CD4-positive, alpha-beta T cell treated with Interleukin-10 for 1 hour (primary cell): ENCODE measurements around the gene BPIFB1.

Source experiments
- DNase-seq: peaks from one replicate; pipeline ENCODE4 v3.0.0-alpha.2; 2020

BPIFB1 gene

DNA sequence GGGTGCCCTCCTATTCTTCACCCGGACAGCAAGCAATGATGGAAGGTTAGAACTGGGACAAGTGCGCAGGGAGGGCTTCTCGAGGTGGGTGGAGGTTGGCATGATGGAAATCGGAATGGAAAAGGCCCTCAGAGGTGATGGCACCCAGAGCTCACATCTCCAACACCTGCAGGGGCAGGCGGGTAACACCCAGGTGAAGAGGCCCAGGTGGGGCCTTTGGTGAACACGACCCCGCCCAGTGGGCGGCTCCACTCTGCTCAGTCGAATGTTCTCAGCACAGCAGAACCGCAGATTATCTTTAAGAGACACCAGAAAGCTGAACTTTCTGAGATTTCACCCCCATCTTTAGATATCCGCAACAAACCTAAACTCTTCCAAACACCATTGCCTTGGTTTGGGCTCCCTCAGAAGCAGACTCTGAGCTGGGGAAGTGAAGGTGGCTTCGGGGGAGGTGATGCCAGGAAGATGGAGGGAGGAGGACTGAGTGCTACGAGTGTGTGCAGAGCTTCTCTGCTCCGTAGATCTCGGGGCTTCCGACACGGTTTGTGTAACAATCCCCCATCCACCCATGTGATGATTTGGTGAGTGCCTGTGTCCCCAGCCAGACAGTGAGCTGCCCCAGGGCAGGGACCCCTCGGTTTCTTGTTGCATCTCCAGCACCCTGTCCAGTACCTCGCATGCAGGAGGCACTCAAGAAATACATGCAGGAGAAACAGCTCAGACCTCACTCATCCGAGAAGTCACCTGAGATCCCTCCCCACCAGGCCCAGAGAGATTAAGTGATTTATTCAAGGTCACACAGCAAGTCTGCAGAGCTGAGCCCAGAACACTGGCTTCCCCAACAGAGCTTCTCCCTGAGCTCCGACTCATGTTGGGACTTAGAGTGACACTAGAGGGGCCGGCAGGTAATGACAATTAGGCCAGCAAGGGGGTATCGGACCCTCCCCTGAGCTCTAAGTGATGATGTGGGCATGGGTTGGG is 45.4 kb downstream of the BPIFB1 start:
- DNase-seq = no peak

GRCh38 chr20:33332905-33333456 is 50.0 kb downstream of the BPIFB1 start:
- no peak for DNase-seq

- DNase-seq = no peak
Measured at GRCh38 chr20:33333616-33334015, 50.6 kb downstream of the BPIFB1 start.

GRCh38 chr20:33334111-33334510 is 51.1 kb downstream of the BPIFB1 start:
- no peak for DNase-seq

DNA sequence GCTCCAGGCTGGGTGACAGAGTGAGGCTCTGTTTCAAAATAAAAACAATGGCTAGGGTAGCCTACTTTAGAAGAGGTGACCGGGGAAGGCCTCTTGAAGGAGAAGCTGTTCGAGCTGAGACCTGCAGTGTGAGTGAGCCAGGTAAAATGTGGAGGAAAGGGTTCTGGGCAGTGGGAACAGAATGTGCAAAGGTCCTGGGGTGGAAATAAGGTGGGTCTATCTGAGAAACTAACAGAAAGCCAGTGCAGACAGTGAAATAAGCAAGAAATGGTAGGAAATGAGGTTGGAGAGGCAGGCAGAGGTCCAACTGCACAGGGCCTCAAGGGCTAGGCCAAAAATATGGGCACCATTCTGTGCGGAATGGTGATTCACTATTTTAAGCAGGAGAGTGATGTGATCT is 53.4 kb downstream of the BPIFB1 start:
- no peak for DNase-seq

DNA sequence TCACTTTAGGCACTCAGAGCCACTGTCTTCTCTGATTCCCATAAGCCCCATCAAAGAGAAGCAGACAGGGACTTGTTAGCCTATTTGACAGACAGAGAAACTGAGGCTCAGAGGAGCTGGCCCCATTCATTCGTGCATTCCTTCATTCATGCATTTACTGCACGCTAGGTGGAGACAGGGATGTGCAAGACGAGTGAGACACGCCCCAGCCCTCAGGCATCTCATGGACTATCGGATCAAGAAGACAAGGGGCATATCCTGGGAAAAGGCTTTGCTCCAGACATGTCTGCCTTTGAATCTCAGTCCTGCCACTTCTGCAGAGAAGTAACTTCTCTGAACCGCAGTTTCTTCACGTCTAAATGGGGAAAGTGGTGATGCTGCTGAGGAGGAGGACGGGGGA is 54.1 kb downstream of the BPIFB1 start:
- DNase-seq = no peak

DNA sequence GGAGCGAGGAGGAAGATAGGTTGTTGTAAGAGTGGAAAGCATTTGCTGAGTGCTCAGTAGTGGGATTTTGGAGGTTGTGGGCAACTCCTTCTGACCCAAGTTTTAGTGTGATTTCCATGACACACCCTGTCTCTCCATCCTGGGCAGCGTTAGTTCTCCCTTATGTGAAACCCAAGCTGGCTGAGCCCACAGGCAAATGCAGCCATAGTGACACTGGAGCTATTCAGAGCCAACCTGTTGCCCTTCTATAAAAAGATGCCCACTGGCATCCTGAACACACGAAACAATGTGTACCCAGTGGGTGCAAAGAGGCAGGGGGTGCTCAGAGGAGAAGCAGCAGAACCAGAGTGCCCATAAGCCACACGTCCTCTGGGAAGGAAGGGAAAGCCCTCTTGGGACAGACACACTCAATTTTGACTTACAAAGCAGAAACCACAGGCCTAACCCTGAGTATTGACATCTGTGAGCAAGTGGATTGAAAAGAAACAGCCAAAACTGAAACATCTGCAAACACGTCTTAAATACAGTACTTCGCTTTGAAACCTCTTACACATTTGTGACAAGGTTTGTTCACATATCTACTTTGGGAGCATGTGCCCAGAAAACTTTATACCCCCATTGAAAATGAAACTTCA is 54.6 kb downstream of the BPIFB1 start:
- no peak for DNase-seq

GRCh38 chr20:33338467-33339258 is 55.6 kb downstream of the BPIFB1 start:
- no peak for DNase-seq

GRCh38 chr20:33339515-33340058 is 56.6 kb downstream of the BPIFB1 start:
- no peak for DNase-seq

- DNase-seq = no peak
Measured at GRCh38 chr20:33343521-33343920, 60.5 kb downstream of the BPIFB1 start.

- DNase-seq = no peak
Measured at GRCh38 chr20:33345342-33345741, 62.3 kb downstream of the BPIFB1 start.

DNA sequence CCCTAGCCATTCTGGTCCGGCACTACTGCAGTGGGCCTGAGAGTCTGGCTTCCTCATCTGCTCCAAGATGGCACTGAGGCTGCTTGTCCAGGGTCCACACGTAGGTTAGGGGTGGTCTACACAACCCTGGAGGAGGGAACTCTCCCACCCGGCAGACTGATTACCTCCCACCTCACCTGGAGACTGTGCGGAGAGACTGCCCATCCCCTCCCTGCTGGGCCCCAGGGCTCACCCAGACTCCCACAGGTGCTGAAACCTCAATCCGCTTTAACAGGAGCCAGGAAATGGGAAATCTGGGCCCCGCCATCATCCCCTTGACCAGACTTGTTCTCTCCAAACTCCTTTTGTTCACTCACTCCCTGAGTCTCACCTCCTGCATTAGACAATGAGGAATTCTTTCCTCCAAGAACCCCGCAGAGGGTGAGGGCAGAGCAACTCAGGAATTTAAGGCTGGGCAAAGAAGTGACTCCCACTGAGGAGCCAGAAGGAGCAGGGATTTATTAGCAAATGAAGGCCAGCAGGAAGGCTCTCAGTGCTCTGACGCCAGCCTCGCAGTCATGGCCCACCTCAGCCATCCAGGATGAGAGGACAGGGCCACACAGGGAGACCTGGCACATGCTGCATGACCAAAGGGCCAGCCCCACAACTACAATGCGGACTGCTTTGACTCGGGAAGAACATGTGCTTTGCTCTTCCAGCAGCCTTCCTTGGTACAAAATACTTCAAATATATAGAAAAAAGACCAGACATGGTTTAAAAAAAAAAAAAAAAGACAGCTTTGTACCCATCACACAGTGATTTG is 65.3 kb downstream of the BPIFB1 start:
- no peak for DNase-seq

DNA sequence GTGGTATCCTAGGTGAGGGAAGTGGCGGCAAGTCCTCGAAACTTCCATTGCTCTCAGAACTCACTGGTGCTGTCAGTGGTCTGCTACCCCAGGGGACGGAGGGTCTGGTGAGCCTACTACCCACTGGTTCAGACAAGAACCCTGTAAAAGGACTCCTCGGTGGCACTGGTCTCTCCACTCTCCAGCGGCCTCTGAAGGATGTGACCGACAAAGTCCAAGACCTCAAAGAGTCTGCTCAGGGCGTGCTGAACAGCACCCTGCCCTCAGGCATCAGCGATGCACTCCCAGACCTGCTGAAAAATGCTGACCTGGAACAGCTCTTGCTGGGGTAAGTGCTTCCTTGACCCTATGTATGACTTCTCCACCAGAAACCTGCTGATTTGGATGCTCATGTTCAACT is 66.5 kb downstream of the BPIFB1 start:
- no peak for DNase-seq

- no peak for DNase-seq
Measured at GRCh38 chr20:33351696-33352095, 68.7 kb downstream of the BPIFB1 start.

DNA sequence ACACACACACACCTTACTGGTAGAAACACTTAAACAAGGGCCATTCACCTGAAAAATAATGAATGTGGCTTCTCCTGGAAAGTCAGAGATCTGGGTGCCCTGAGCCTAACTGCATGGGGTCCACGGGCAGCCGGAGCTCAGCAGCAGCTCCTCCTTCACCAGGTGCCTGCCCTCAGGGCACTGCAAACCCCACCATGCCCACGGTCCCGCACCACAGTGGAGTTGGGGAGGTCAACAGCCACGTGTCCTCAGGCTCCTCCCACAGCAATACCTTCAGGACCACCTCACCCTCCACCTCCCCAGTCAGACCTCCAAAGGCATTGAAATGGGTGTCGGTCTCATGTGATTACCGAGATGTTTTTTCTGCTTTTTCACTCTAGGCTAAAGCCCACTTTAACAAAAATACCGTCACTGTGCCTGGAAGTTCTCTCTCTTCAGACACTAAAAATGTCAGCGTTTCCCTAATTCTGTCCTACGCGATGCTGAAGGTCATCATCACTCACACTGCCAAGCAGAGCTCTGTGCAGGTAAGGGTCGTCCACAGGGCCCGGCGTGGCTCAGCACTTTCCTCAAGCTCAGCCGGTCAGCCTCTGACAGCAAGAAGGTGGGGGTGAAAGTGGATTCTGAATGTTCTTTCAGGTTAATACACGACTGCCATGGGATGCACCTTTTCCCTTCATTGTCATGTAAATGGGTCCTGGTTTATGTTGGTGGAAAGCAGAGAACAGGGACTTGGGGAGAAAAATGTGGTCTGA is 69.4 kb downstream of the BPIFB1 start:
- DNase-seq = no peak

DNA sequence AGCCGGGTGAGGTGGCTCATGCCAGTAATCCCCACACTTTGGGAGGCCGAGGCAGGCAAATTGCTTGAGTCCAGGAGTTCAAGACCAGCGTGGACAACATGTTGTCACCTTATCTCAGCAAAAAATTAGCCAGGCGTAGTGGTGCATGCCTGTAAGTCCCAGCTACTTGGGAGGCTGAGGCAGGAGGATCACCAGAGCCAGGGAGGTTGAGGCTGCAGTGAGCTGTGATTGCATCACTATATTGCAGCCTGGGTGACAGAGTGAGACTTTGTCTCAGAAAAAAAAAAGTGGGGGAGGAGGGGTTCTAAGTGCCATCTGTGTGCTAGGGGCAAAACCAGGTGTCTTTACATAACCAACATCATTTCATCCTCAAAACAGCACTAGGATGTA is 70.0 kb downstream of the BPIFB1 start:
- DNase-seq = no peak
